Kidney (tissue), 14 donors: ENCODE results near the gene RNASE11. TPM values are rescaled to one million over a fixed set of nuclear protein-coding genes. Genes with fewer than 3 reads are reported as not detected.
"Not testable (repeated sequence)": the region's sequence is repeated elsewhere in the genome, so short reads cannot be mapped to it uniquely, and the experiment has no call there.

ENCODE experiments used
- DNase-seq, 5 donors: peaks; one replicate each; pipeline ENCODE4 v3.0.0-alpha.2; 2013 to 2020
- FAIRE-seq: peaks from 2 replicates; lab custom pipeline; 2012; peaks lifted over from hg19 to GRCh38; lab: Jason Lieb, UNC
- H3K27ac ChIP-seq, 2 donors: one replicate each; pipeline ENCODE4 v1.7.0; 2013; ENCODE audit warnings: low read depth in 2 of 2, low read length in 2 of 2, inconsistent platforms in 1 of 2
- H3K27me3 ChIP-seq: one replicate; pipeline ENCODE4 v1.7.1; 2013; ENCODE audit warnings: low read length, inconsistent platforms; ENCODE audit not compliant: control insufficient read depth, insufficient read depth
- H3K36me3 ChIP-seq, 3 donors: one replicate each; pipeline versions ENCODE4 v1.7.0 to v1.7.1; 2013; ENCODE audit warnings: low read length in 3 of 3, control low read depth in 1 of 3, inconsistent platforms in 1 of 3; ENCODE audit not compliant: insufficient read depth in 3 of 3, control insufficient read depth in 2 of 3
- H3K4me1 ChIP-seq, 3 donors: one replicate each; pipeline versions ENCODE4 v1.7.0 to v1.7.1; 2013; ENCODE audit warnings: low read length in 3 of 3, inconsistent platforms in 1 of 3, low read depth in 1 of 3; ENCODE audit not compliant: control insufficient read depth in 2 of 3, insufficient read depth in 2 of 3
- H3K4me3 ChIP-seq, 3 donors: one replicate each; pipeline versions ENCODE4 v1.7.0 to v1.8.1; 2013; ENCODE audit warnings: low read length in 3 of 3, control low read depth in 1 of 3, inconsistent platforms in 1 of 3
- H3K9ac ChIP-seq, 3 donors: one replicate each; pipeline versions ENCODE4 v1.7.0 to v1.7.1; 2013; ENCODE audit warnings: low read length in 3 of 3, control low read depth in 1 of 3, inconsistent platforms in 1 of 3
- H3K9me3 ChIP-seq, 3 donors: one replicate each; pipeline versions ENCODE4 v1.7.0 to v1.7.1; 2013; ENCODE audit warnings: low read length in 3 of 3, control low read depth in 1 of 3, inconsistent platforms in 1 of 3; ENCODE audit not compliant: control insufficient read depth in 2 of 3, insufficient read depth in 1 of 3
- intact Hi-C: fragments of 100-400 bp; cut with DNase I; formaldehyde crosslinking; loops from one replicate; pipeline ENCODE4 v1.11.1; 2022
- polyA plus RNA-seq: library from polyadenylated mRNA; stranded (reverse); fragments of 350-450 nt; fragmentation: Illumina TruSeq; extraction: RNeasy Lipid Tissue Mini Kit (QIAGEN cat#74804); gene quantifications from one replicate; pipeline ENCODE4 v1.2.3, GENCODE V29; 2014; ENCODE audit warnings: low read depth, low replicate concordance; ENCODE audit not compliant: insufficient read depth
- total RNA-seq: library from RNA; stranded (reverse); fragmentation: NEBNext Ultra II Directional; extraction: Animal tissue kit (Norgen Biotek cat#: 25700); gene quantifications from one replicate; pipeline ENCODE4 v1.2.1, GENCODE V29; 2021
- TF ChIP-seq, protein P1 (sequence below): IDR thresholded peaks from 3 replicates; pipeline ENCODE4 v1.5.1; 2012; ENCODE audit warnings: mild to moderate bottlenecking, moderate library complexity, borderline replicate concordance; ENCODE audit not compliant: insufficient read depth; ENCODE audit errors: extremely low read depth
- donor health status: control.
- donor health status: control.
- donor health status: control.
- donor health status: control.
- donor health status: control.
- donor health status: DM: yes; HTN: yes; CAD: no.
- donor health status: Normal renal cell carcinoma (clear cell type).

RNASE11 gene
- total and polyA plus RNA-seq, 2 donors from 2014 or later, result not detected

DNA sequence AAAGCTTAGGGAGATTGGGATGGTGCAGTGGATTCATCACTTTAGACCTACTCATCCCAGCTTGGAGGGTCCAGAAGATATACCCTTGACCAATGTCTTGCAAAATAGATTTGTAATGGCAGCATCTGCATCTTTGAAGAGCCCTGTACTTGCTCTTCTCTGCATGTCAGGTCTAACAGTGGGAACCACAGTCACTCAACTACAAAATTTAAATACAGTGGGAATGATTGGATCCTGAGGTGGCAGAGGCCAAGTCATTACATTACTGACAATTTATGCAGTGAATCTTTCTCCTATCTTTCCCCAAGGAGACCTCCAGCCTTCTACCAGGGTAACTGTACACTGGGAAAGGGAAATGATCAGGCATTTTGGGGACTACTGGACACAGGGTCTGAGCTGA, 18.7 kb downstream of the RNASE11 start:
- no peak overlapping the region for H3K4me3 ChIP-seq
- TF ChIP-seq, protein P1, sequence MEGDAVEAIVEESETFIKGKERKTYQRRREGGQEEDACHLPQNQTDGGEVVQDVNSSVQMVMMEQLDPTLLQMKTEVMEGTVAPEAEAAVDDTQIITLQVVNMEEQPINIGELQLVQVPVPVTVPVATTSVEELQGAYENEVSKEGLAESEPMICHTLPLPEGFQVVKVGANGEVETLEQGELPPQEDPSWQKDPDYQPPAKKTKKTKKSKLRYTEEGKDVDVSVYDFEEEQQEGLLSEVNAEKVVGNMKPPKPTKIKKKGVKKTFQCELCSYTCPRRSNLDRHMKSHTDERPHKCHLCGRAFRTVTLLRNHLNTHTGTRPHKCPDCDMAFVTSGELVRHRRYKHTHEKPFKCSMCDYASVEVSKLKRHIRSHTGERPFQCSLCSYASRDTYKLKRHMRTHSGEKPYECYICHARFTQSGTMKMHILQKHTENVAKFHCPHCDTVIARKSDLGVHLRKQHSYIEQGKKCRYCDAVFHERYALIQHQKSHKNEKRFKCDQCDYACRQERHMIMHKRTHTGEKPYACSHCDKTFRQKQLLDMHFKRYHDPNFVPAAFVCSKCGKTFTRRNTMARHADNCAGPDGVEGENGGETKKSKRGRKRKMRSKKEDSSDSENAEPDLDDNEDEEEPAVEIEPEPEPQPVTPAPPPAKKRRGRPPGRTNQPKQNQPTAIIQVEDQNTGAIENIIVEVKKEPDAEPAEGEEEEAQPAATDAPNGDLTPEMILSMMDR, result no peak
- no peak for DNase-seq
- no peaks in the 10 kb centered on the region for H3K27me3 ChIP-seq
- intact Hi-C loops, result no loop called here
- no peak overlapping the region for H3K9ac ChIP-seq
- FAIRE-seq, result no peak
- H3K27ac ChIP-seq, result no peak overlapping the region
- H3K9me3 ChIP-seq, result peaks cover 0 to 24% (median 7%) of the 10 kb centered on the region in 3 donors
- no peaks in the 10 kb centered on the region for H3K36me3 ChIP-seq
- no peaks in the 10 kb centered on the region for H3K4me1 ChIP-seq

GRCh38 chr14:20568393-20568792, 19.4 kb downstream of the RNASE11 start:
- Histone ChIP-seq H3K36me3 (no peaks in the 10 kb centered on the region), H3K27ac (no peak overlapping the region), H3K9me3 (peaks cover 0 to 24% (median 7%) of the 10 kb centered on the region in 3 donors), H3K9ac (no peak overlapping the region), H3K27me3 (no peaks in the 10 kb centered on the region), H3K4me1 (no peaks in the 10 kb centered on the region), H3K4me3 (no peak overlapping the region)
- FAIRE-seq (no peak), DNase-seq (no peak)
- intact Hi-C loops, result no loop called here
- TF ChIP-seq, protein P1, result no peak

DNA sequence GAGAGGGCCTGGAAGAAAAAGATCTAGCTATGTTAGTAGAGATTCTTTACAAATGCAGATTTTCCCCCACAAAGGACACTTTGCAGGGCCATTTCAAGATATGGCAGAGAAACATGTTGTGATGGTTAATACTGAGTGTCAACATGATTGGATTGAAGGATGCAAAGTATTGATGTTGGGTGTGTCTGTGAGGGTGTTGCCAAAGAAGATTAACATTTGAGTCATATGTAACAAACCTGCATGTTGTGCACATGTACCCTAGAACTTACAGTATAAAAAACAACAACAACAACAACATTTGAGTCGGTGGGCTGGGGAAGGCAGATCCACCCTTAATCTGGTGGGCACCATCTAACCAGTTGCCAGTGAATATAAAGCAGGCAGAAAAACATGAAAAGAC, 20.6 kb downstream of the RNASE11 start:
- FAIRE-seq, DNase-seq, H3K4me3 ChIP-seq, H3K27ac ChIP-seq, H3K27me3 ChIP-seq, H3K36me3 ChIP-seq, H3K9ac ChIP-seq, H3K4me1 ChIP-seq, intact Hi-C loops: not testable (repeated sequence)
- peaks cover 0 to 24% (median 7%) of the 10 kb centered on the region in 3 donors for H3K9me3 ChIP-seq

DNA sequence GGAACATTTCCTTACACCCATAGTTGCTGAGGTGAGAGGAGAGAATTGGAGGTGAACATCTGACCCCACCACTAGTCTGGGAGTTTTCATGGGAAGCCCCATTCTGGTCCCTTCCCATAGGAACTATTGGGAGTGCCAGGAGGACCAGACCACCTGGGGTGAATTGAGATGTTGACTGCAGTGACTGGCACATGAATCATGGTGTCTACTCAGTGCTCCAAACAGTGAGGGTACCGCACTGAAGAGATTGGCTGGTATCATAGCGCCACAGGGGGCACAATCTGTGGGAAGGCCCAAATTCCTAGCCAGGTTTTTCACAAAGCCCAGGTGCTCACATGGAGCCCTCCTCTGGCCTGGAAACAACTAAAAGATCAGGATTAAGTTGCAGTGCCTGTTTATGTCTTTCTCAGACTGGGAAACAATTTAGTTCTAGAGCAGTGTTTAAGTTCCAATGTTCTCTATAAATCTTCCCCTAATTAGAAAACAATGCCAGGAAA, 23.3 kb downstream of the RNASE11 start:
- DNase-seq (no peak), FAIRE-seq (no peak)
- intact Hi-C loops, result no loop called here
- no peaks in the 10 kb centered on the region for H3K27me3 ChIP-seq
- no peak overlapping the region for H3K4me3 ChIP-seq
- no peak overlapping the region for H3K27ac ChIP-seq
- H3K9me3 ChIP-seq, result peaks cover 0 to 19% (median 7%) of the 10 kb centered on the region in 3 donors
- H3K9ac ChIP-seq, result no peak overlapping the region
- TF ChIP-seq, protein P1, result no peak
- no peaks in the 10 kb centered on the region for H3K4me1 ChIP-seq
- no peaks in the 10 kb centered on the region for H3K36me3 ChIP-seq
